Trophoblast cell (in vitro differentiated cells and primary cell): ENCODE measurements around the gene OR2AT4.

Experiments used
- DNase-seq, 2 donors: peaks; one replicate each; pipeline ENCODE4 v3.0.0-alpha.2; 2016
- H2AFZ ChIP-seq: 2 replicates; pipeline ENCODE4 v1.6.1; 2013; ENCODE audit warnings: low read length, moderate library complexity, mild to moderate bottlenecking; ENCODE audit not compliant: insufficient read depth, poor library complexity
- H2AK5ac ChIP-seq: 2 replicates; pipeline ENCODE4 v1.6.1; 2013; ENCODE audit warnings: mild to moderate bottlenecking, low read length
- H2BK120ac ChIP-seq: 2 replicates; pipeline ENCODE4 v1.6.1; 2013; ENCODE audit warnings: low read length, mild to moderate bottlenecking, moderate library complexity; ENCODE audit not compliant: insufficient read depth, poor library complexity
- H2BK12ac ChIP-seq: 2 replicates; pipeline ENCODE4 v1.6.1; 2013; ENCODE audit warnings: mild to moderate bottlenecking, low read length, moderate library complexity
- H2BK5ac ChIP-seq: 2 replicates; pipeline ENCODE4 v1.6.1; 2013; ENCODE audit warnings: low read length, low read depth, moderate library complexity, mild to moderate bottlenecking; ENCODE audit not compliant: poor library complexity
- H3K14ac ChIP-seq: 2 replicates; pipeline ENCODE4 v1.6.1; 2013; ENCODE audit warnings: mild to moderate bottlenecking, low read length
- H3K18ac ChIP-seq: 2 replicates; pipeline ENCODE4 v1.6.1; 2013; ENCODE audit warnings: mild to moderate bottlenecking, low read length
- H3K23ac ChIP-seq: 2 replicates; pipeline ENCODE4 v1.6.1; 2013; ENCODE audit warnings: low read length
- H3K27ac ChIP-seq: 2 replicates; pipeline ENCODE4 v1.5.1; 2013; ENCODE audit warnings: low read depth, mild to moderate bottlenecking, inconsistent platforms, low read length, moderate library complexity
- H3K27me3 ChIP-seq: 2 replicates; pipeline ENCODE4 v1.6.1; 2013; ENCODE audit warnings: inconsistent platforms, mild to moderate bottlenecking, low read length, moderate library complexity; ENCODE audit not compliant: insufficient read depth
- H3K36me3 ChIP-seq, 2 experiments: 1 replicate in 1 of 2; 2 replicates in 1 of 2; pipeline ENCODE4 v1.6.1; 2013; ENCODE audit warnings: low read length in 2 of 2, mild to moderate bottlenecking in 2 of 2, moderate library complexity in 1 of 2; ENCODE audit not compliant: insufficient read depth in 2 of 2, control insufficient read depth in 1 of 2
- H3K4ac ChIP-seq: 2 replicates; pipeline ENCODE4 v1.6.1; 2013; ENCODE audit warnings: low read depth, mild to moderate bottlenecking, low read length, moderate library complexity
- H3K4me1 ChIP-seq, 2 experiments: 1 replicate in 1 of 2; 2 replicates in 1 of 2; pipeline ENCODE4 v1.6.1; 2013; ENCODE audit warnings: low read length in 2 of 2, mild to moderate bottlenecking in 2 of 2, moderate library complexity in 1 of 2; ENCODE audit not compliant: insufficient read depth in 2 of 2, control insufficient read depth in 1 of 2
- H3K4me2 ChIP-seq: 2 replicates; pipeline ENCODE4 v1.6.1; 2013; ENCODE audit warnings: inconsistent platforms, mild to moderate bottlenecking, low read length, moderate library complexity
- H3K4me3 ChIP-seq: 2 replicates; pipeline ENCODE4 v1.5.1; 2013; ENCODE audit warnings: mild to moderate bottlenecking, low read depth, low read length, inconsistent platforms
- H3K79me1 ChIP-seq: one replicate; pipeline ENCODE4 v1.6.1; 2013; ENCODE audit warnings: low read length
- H3K79me2 ChIP-seq: 2 replicates; pipeline ENCODE4 v1.6.1; 2013; ENCODE audit warnings: low read length, mild to moderate bottlenecking; ENCODE audit not compliant: control insufficient read depth, insufficient read depth, poor library complexity
- H3K9ac ChIP-seq: 2 replicates; pipeline ENCODE4 v1.6.1; 2013; ENCODE audit warnings: mild to moderate bottlenecking, low read length
- H3K9me3 ChIP-seq: 2 replicates; pipeline ENCODE4 v1.6.1; 2013; ENCODE audit warnings: low read depth, mild to moderate bottlenecking, control low read depth, inconsistent platforms, low read length; ENCODE audit not compliant: insufficient read depth
- H4K12ac ChIP-seq: 2 replicates; pipeline ENCODE4 v1.6.1; 2013; ENCODE audit warnings: low read depth, mild to moderate bottlenecking, low read length, moderate library complexity
- H4K8ac ChIP-seq: 2 replicates; pipeline ENCODE4 v1.6.1; 2013; ENCODE audit warnings: low read depth, mild to moderate bottlenecking, low read length, moderate library complexity
- H4K91ac ChIP-seq: one replicate; pipeline ENCODE4 v1.6.1; 2013; ENCODE audit warnings: low read depth, mild to moderate bottlenecking, low read length, moderate library complexity
- WGBS: extraction: QIAGEN DNeasy Blood & Tissue Kit; methylation state at CpG from one replicate; pipeline ENCODE4 v1.1.7; 2013; ENCODE audit warnings: missing lambda C conversion rate; ENCODE audit not compliant: insufficient read length, insufficient coverage; ENCODE audit errors: extremely low coverage; 5-methylcytosine and 5-hydroxymethylcytosine counted together

OR2AT4 gene

GRCh38 chr11:75103380-75104026 is 6.8 kb upstream of the OR2AT4 start:
- H3K27ac ChIP-seq, result no peak overlapping the region
- no peaks in the 10 kb centered on the region for H3K27me3 ChIP-seq
- no peak overlapping the region for H2BK12ac ChIP-seq
- H3K4me1 ChIP-seq, result peaks cover 0 to 3% of the 10 kb centered on the region in 2 experiments
- H3K18ac ChIP-seq, result no peak overlapping the region
- H3K79me1 ChIP-seq, result no peaks in the 10 kb centered on the region
- no peaks in the 10 kb centered on the region for H3K9me3 ChIP-seq
- no peak overlapping the region for H3K14ac ChIP-seq
- no peak for DNase-seq
- H3K36me3 ChIP-seq, result no peaks in the 10 kb centered on the region
- no peak overlapping the region for H4K91ac ChIP-seq
- H2AFZ ChIP-seq, result no peak overlapping the region
- no peak overlapping the region for H4K12ac ChIP-seq
- WGBS, result no CpG with 5 or more reads among the region's 5 CpGs
- H3K4ac ChIP-seq, result no peak overlapping the region
- H3K79me2 ChIP-seq, result no peaks in the 10 kb centered on the region
- no peak overlapping the region for H2BK120ac ChIP-seq
- H4K8ac ChIP-seq, result no peak overlapping the region
- H2BK5ac ChIP-seq, result no peak overlapping the region
- peak overlapping the region; percentile 36 for H3K4me3 ChIP-seq
- H2AK5ac ChIP-seq, result no peak overlapping the region
- no peak overlapping the region for H3K4me2 ChIP-seq
- H3K9ac ChIP-seq, result no peak overlapping the region
- H3K23ac ChIP-seq, result peak overlapping the region; percentile 86

- no peaks in the 10 kb centered on the region for H3K79me2 ChIP-seq
- H4K12ac ChIP-seq, result no peak overlapping the region
- H2BK5ac ChIP-seq, result no peak overlapping the region
- H4K91ac ChIP-seq, result no peak overlapping the region
- no peak overlapping the region for H3K9ac ChIP-seq
- WGBS, result no CpG with 5 or more reads among the region's 8 CpGs
- no peak overlapping the region for H3K4me3 ChIP-seq
- H3K14ac ChIP-seq, result no peak overlapping the region
- H4K8ac ChIP-seq, result no peak overlapping the region
- H2AFZ ChIP-seq, result no peak overlapping the region
- DNase-seq, result no peak
- H3K4me1 ChIP-seq, result no peaks in the 10 kb centered on the region
- H3K18ac ChIP-seq, result no peak overlapping the region
- H3K4ac ChIP-seq, result no peak overlapping the region
- no peaks in the 10 kb centered on the region for H3K27me3 ChIP-seq
- H3K79me1 ChIP-seq, result no peaks in the 10 kb centered on the region
- H2BK120ac ChIP-seq, result no peak overlapping the region
- H3K27ac ChIP-seq, result no peak overlapping the region
- H3K4me2 ChIP-seq, result no peak overlapping the region
- no peak overlapping the region for H2BK12ac ChIP-seq
- H2AK5ac ChIP-seq, result no peak overlapping the region
- H3K9me3 ChIP-seq, result no peaks in the 10 kb centered on the region
- no peak overlapping the region for H3K23ac ChIP-seq
- H3K36me3 ChIP-seq, result no peaks in the 10 kb centered on the region
Observed at GRCh38 chr11:75101424-75102128, 4.9 kb upstream of the OR2AT4 start.

- no peak overlapping the region for H3K9ac ChIP-seq
- no peak overlapping the region for H4K91ac ChIP-seq
- H3K79me1 ChIP-seq, result no peaks in the 10 kb centered on the region
- no peak overlapping the region for H4K12ac ChIP-seq
- no peaks in the 10 kb centered on the region for H3K9me3 ChIP-seq
- no peak overlapping the region for H3K27ac ChIP-seq
- H2BK120ac ChIP-seq, result no peak overlapping the region
- H3K36me3 ChIP-seq, result no peaks in the 10 kb centered on the region
- H2AFZ ChIP-seq, result no peak overlapping the region
- no peak overlapping the region for H2BK12ac ChIP-seq
- H4K8ac ChIP-seq, result no peak overlapping the region
- H3K4ac ChIP-seq, result no peak overlapping the region
- no peak overlapping the region for H3K23ac ChIP-seq
- no peak overlapping the region for H3K14ac ChIP-seq
- no peak overlapping the region for H3K18ac ChIP-seq
- no peak overlapping the region for H3K4me2 ChIP-seq
- DNase-seq, result peak; percentile 2 to 39
- no peaks in the 10 kb centered on the region for H3K27me3 ChIP-seq
- WGBS, result no CpG with 5 or more reads among the region's 3 CpGs
- H2AK5ac ChIP-seq, result no peak overlapping the region
- no peaks in the 10 kb centered on the region for H3K4me1 ChIP-seq
- H3K4me3 ChIP-seq, result no peak overlapping the region
- no peaks in the 10 kb centered on the region for H3K79me2 ChIP-seq
- no peak overlapping the region for H2BK5ac ChIP-seq
Observed at GRCh38 chr11:75100314-75100713, 3.6 kb upstream of the OR2AT4 start.

- Histone ChIP-seq H2BK12ac (no peak overlapping the region), H3K4ac (no peak overlapping the region), H4K91ac (no peak overlapping the region), H2BK5ac (no peak overlapping the region), H3K18ac (no peak overlapping the region), H3K4me2 (no peak overlapping the region), H2AK5ac (no peak overlapping the region), H3K9me3 (no peaks in the 10 kb centered on the region), H3K36me3 (no peaks in the 10 kb centered on the region), H3K9ac (no peak overlapping the region), H3K79me1 (no peaks in the 10 kb centered on the region), H3K4me1 (no peaks in the 10 kb centered on the region), H2BK120ac (no peak overlapping the region), H3K14ac (no peak overlapping the region), H3K23ac (no peak overlapping the region), H3K79me2 (no peaks in the 10 kb centered on the region), H4K8ac (no peak overlapping the region), H2AFZ (no peak overlapping the region), H3K4me3 (no peak overlapping the region), H3K27me3 (no peaks in the 10 kb centered on the region), H3K27ac (no peak overlapping the region), H4K12ac (no peak overlapping the region)
- DNase-seq, result no peak
- WGBS, result no CpG with 5 or more reads among the region's 1 CpG
Observed at GRCh38 chr11:75099635-75100034, 3.0 kb upstream of the OR2AT4 start.
